IPS-18a (cell line): ENCODE measurements around the gene OTOGL.
"Not testable (repeated sequence)": the region's sequence is repeated elsewhere in the genome, so short reads cannot be mapped to it uniquely, and the experiment has no call there.

Experiments
- H3K27ac ChIP-seq: one replicate; pipeline ENCODE4 v1.5.1; 2013; ENCODE audit warnings: low read length
- H3K27me3 ChIP-seq: one replicate; pipeline ENCODE4 v1.6.1; 2013; ENCODE audit warnings: mild to moderate bottlenecking, low read length; ENCODE audit not compliant: control insufficient read depth, insufficient read depth
- H3K36me3 ChIP-seq: one replicate; pipeline ENCODE4 v1.6.1; 2013; ENCODE audit warnings: low read depth, low read length; ENCODE audit not compliant: control insufficient read depth
- H3K4me1 ChIP-seq: one replicate; pipeline ENCODE4 v1.6.1; 2013; ENCODE audit warnings: low read depth, low read length; ENCODE audit not compliant: control insufficient read depth
- H3K4me3 ChIP-seq: one replicate; pipeline ENCODE4 v1.5.1; 2013; ENCODE audit warnings: low read length
- H3K9ac ChIP-seq: one replicate; pipeline ENCODE4 v1.6.1; 2013; ENCODE audit warnings: mild to moderate bottlenecking, low read length, moderate library complexity
- H3K9me3 ChIP-seq: one replicate; pipeline ENCODE4 v1.6.1; 2013; ENCODE audit warnings: low read depth, low read length; ENCODE audit not compliant: control insufficient read depth

Gene OTOGL

DNA sequence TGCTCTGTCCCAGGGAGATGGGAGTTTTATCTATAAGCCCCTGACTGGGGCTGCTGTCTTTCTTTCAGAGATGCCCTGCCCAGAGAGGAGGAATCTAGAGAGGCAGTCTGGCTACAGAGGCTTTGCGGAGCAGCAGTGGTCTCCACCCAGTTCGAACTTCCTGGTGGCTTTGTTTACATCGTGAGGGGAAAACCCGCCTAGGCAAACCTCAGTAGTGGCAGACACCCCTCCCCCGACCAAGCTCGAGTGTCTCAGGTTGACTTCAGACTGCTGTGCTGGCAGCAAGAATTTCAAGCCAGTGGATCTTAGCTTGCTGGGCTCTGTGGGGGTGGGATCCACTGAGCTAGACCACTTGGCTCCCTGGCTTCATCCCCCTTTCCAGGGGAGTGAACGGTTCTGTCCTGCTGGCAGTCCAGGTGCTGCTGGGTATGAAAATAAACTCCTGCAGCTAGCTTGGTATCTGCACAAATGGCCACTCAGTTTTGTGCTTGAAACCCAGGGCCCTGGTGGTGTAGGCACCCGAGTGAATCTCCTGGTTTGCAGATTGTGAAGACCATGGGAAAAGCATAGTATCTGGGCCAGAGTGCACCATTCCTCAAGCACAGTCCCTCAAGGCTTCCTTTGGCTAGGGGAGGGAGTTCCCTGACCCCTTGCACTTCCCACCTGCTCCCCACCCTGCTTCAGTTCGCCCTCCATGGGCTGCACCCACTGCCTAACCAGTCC, 15.3 kb upstream of the OTOGL start:
- H3K36me3 ChIP-seq, H3K4me1 ChIP-seq, H3K9ac ChIP-seq, H3K27me3 ChIP-seq, H3K4me3 ChIP-seq, H3K9me3 ChIP-seq, H3K27ac ChIP-seq: not testable (repeated sequence)

GRCh38 chr12:80086025-80086424, 13.3 kb upstream of the OTOGL start:
- H3K27ac ChIP-seq, result no peak overlapping the region
- H3K27me3 ChIP-seq, result no peaks in the 10 kb centered on the region

DNA sequence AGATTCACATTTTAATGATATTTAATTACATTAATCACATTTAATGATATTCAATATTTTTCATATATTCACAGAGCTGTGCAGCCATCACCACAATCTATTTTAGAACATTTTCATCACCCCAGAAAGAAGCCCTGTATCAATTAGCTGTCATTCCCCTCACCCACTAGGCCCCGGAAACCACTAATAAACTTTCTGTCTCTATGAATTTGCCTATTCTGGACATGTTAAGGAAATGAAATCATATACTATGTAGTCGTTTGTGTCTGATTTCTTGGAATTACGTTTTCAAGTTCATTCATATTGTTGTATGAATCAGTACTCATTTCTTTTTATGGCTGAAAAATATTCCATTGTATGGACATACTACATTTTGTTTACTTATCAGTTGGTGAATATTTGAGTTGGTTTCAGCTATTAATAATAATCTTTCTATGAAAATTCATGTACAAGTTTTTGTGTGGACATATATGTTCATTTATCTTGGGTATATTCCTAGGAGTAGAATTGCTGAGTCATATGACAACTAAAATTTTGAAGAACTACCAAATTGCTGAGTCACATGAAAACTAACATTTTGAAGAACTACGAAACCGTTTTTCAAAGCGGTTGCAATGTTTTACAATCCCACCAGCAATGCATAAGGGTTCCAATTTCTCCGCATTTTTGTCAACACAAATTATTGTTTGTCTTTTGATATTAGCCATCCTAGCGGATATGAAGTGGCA, 11.7 kb upstream of the OTOGL start:
- Histone ChIP-seq H3K9ac (no peak overlapping the region), H3K9me3 (no peaks in the 10 kb centered on the region), H3K36me3 (no peaks in the 10 kb centered on the region), H3K27me3 (no peaks in the 10 kb centered on the region), H3K4me3 (no peak overlapping the region), H3K4me1 (no peaks in the 10 kb centered on the region), H3K27ac (no peak overlapping the region)

More at GRCh38 chr12:80086025-80086424, 13.3 kb upstream of the OTOGL start:
- Histone ChIP-seq H3K4me1 (no peaks in the 10 kb centered on the region), H3K9ac (no peak overlapping the region), H3K36me3 (no peaks in the 10 kb centered on the region), H3K4me3 (no peak overlapping the region), H3K9me3 (no peaks in the 10 kb centered on the region)

DNA sequence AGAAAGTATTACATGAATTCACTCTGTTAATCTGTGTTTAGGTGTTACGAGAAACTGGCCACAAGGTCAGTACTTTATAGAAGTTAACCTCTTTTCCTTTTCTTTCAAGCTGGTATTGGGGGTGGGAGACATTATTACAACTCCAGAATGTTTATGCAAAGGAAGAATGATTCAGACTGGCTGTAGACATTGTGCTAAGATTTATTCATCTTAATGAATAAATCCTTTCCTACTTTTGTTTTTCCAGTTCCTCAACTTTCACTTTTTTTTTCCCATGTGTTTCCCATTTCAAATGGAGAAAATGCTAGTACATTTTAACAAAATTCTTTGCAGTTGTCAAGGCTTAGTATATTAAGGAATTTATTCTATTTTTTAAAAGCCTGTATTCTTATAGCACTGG, 1.3 kb downstream of the OTOGL start:
- no peak overlapping the region for H3K9ac ChIP-seq
- no peak overlapping the region for H3K4me3 ChIP-seq
- no peaks in the 10 kb centered on the region for H3K9me3 ChIP-seq
- no peaks in the 10 kb centered on the region for H3K4me1 ChIP-seq
- no peak overlapping the region for H3K27ac ChIP-seq
- H3K27me3 ChIP-seq, result no peaks in the 10 kb centered on the region
- no peaks in the 10 kb centered on the region for H3K36me3 ChIP-seq

GRCh38 chr12:80101126-80101525, 1.8 kb downstream of the OTOGL start:
- no peak overlapping the region for H3K27ac ChIP-seq
- no peaks in the 10 kb centered on the region for H3K27me3 ChIP-seq
- H3K36me3 ChIP-seq, result no peaks in the 10 kb centered on the region
- no peak overlapping the region for H3K9ac ChIP-seq
- no peaks in the 10 kb centered on the region for H3K9me3 ChIP-seq
- H3K4me3 ChIP-seq, result no peak overlapping the region
- no peaks in the 10 kb centered on the region for H3K4me1 ChIP-seq

DNA sequence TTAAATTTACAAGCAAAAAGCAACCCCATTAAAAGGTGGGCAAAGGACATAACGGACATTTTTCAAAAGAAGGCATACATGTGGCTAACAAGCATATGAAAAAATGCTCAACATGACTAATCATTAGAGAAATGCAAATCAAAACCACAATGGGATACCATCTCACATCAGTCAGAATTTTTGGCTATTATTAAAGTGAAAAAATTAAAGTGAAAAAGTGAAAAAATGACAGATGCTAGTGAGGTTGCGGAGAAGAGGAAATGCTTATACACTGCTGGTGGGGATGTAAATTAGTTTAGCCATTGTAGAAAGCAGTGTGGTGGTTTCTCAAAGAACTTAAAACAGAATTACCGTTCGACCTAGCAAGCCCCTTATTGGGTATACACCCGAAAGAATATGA, 7.9 kb downstream of the OTOGL start:
- no peaks in the 10 kb centered on the region for H3K9me3 ChIP-seq
- no peaks in the 10 kb centered on the region for H3K4me1 ChIP-seq
- H3K27ac ChIP-seq, result no peak overlapping the region
- H3K9ac ChIP-seq, result no peak overlapping the region
- H3K36me3 ChIP-seq, result no peaks in the 10 kb centered on the region
- H3K4me3 ChIP-seq, result no peak overlapping the region
- no peaks in the 10 kb centered on the region for H3K27me3 ChIP-seq

DNA sequence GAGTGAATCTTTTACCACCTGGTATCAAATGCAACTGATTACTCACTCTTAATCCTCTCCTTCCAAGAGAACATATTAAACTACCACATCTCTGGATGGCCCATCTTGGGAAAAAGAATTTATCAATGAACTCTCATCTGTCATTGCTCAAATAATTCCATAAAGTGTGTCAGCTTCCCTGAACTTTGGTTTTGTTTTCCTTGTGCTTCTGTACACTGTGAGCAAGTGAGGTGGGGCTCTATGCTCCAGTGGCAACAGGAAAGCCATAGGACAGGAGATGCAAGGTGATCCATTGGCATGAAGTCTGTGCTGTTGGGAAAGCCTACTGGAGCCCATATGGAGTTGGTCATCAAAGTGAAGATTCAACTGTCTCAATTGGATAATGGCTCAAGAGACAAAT, 17.4 kb downstream of the OTOGL start:
- Histone ChIP-seq H3K9ac (no peak overlapping the region), H3K9me3 (no peaks in the 10 kb centered on the region), H3K27ac (no peak overlapping the region), H3K4me3 (no peak overlapping the region), H3K4me1 (peaks cover 6% of the 10 kb centered on the region), H3K36me3 (no peaks in the 10 kb centered on the region), H3K27me3 (no peaks in the 10 kb centered on the region)

DNA sequence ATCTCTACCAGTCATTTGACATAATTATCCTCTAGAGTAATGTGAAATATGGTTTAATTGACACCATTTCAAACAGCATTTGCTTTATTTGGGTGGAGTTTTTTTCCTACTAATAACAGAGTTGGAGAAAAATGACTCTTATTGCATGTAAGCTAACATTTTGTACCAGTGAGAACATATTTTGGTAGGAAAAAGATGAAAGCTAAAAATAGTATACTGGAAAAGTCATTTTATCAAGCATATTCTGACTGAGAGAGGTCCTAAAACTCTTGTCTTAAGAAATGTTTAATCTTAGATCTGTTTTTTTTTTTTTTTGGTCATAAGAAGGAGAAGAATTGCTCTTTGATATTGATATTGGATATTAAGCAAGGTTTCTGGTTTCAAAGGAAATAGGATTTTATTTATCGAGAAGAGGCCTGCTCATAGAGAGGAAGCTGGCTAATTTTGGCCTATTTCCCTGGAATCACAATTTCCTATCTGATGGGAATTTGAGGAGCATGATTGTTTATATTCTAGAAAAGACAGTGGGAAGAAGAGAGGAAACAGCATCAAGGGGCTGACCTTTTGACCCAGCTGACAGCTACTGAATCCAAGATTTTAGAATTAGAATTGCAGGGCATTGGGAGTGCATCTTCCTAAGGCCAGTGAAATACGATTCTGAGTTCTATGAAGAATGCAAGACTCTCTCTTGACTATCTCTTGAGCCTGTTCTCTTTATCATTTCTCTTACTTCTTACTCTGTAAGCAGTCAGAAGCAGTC, 19.4 kb downstream of the OTOGL start:
- no peak overlapping the region for H3K4me3 ChIP-seq

DNA sequence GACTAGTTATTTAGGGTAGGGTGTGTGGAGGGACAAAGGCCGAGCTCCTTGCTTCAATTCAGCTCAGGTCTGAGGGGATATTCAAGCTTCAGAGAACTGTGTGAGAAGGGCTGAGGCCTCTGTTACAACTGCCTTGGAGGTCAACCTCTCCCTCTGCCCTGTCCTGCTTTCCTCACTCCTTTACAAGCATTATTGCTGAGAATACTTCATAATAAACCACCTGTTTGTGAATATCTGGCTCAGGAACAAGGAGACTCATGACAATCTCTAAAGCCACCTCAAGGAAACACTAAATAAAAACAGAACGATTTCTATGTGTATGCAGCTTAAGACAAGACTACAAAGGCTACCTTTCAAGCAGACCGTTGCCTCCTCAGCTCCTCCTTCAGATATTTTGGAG, 21.7 kb downstream of the OTOGL start:
- Histone ChIP-seq H3K27me3 (no peaks in the 10 kb centered on the region), H3K9me3 (no peaks in the 10 kb centered on the region), H3K36me3 (no peaks in the 10 kb centered on the region), H3K4me3 (no peak overlapping the region), H3K27ac (no peak overlapping the region), H3K9ac (no peak overlapping the region), H3K4me1 (peaks cover 6% of the 10 kb centered on the region)

More for the DNA sequence above, 19.4 kb downstream of the OTOGL start:
- Histone ChIP-seq H3K27me3 (no peaks in the 10 kb centered on the region), H3K4me1 (peaks cover 6% of the 10 kb centered on the region), H3K9ac (no peak overlapping the region), H3K9me3 (no peaks in the 10 kb centered on the region), H3K36me3 (no peaks in the 10 kb centered on the region), H3K27ac (no peak overlapping the region)

DNA sequence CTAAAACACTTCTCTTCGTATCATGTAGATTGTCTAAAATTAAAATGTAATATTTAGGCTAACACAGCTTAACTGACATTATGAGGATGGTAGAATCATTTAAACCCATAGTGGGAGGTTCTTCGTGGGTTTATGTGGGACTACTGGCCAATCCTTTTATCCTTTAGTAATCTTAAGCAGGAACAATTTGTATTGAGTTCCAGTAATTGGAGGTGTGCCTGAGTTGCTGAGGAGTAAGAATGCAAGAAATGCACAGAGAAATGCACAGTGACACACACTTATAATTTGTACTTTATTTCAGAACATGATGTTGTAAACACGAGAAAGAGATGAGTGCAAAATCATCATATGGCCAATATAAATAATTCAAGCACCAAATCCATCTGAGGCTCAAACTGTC, 22.3 kb downstream of the OTOGL start:
- H3K36me3 ChIP-seq, result no peaks in the 10 kb centered on the region
- no peaks in the 10 kb centered on the region for H3K9me3 ChIP-seq
- no peak overlapping the region for H3K4me3 ChIP-seq
- H3K9ac ChIP-seq, result no peak overlapping the region
- H3K4me1 ChIP-seq, result peaks cover 6% of the 10 kb centered on the region
- no peak overlapping the region for H3K27ac ChIP-seq
- H3K27me3 ChIP-seq, result no peaks in the 10 kb centered on the region

DNA sequence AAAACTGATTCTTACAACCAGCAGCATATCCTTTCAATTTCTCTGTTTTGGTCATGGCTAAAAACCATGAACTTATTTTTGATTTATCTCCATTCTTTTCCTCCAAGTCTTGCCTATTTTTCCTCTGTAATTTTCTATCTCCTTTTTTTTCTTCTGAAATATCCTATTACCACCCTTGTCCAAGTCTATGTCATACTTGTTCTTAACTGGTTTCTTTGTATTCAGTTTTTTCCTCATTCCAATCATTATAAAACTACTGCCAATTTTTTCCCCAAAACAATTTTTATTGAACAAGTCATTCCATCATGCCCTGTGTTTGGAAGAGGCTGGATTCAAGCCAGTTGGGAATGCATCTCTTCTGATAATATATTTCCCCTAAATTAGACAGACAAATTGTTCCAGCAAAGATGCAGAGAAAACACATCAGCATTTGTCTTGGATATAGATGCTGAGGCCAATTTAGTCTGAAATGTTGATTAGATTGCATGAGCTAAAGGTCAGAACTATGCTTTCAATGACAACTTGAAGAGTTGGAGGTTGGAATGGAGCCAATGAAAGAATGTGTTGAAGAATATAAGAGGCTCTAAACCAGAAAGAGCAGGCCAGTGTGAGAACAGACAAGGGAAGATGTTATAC, 30.7 kb downstream of the OTOGL start:
- no peak overlapping the region for H3K9ac ChIP-seq
- H3K27me3 ChIP-seq, result no peaks in the 10 kb centered on the region
- no peaks in the 10 kb centered on the region for H3K36me3 ChIP-seq
- H3K4me1 ChIP-seq, result no peaks in the 10 kb centered on the region
- H3K27ac ChIP-seq, result no peak overlapping the region
- H3K9me3 ChIP-seq, result peaks cover 6% of the 10 kb centered on the region
- H3K4me3 ChIP-seq, result no peak overlapping the region
